Left ventricle myocardium superior (tissue), 1 donor: ENCODE results near the gene UBR2. TPM values are rescaled to one million over a fixed set of nuclear protein-coding genes. Genes with fewer than 3 reads are reported as not detected.
A peak's percentile ranks its signal among the peaks of the same experiment; 100 is the strongest.
"Not testable (repeated sequence)": the region's sequence is repeated elsewhere in the genome, so short reads cannot be mapped to it uniquely, and the experiment has no call there.

Experiments used
- ATAC-seq: fragments of 200-7000 bp; cut with Tn5 transposase; one replicate; pipeline ENCODE4 v1.9.1; 2020; ENCODE audit warnings: mild to moderate bottlenecking, moderate library complexity
- DNase-seq: peaks from one replicate; pipeline ENCODE4 v3.0.0-alpha.2; 2020
- intact Hi-C: fragments of 100-400 bp; cut with micrococcal nuclease; formaldehyde crosslinking; loops from one replicate; pipeline ENCODE4 v1.11.0; 2022
- total RNA-seq: library from RNA; stranded (reverse); fragmentation: NEBNext Ultra II Directional; extraction: Animal tissue kit (Norgen Biotek cat#: 25700); gene quantifications from one replicate; pipeline ENCODE4 v1.2.1, GENCODE V29; 2021
- donor health status: DM: no; HTN: yes; CAD: no; lungs with severe emphysema.

The UBR2 gene
- total RNA-seq, 1 donor from 2014 or later = 35.3 TPM

- intact Hi-C loops, ATAC-seq, DNase-seq: not testable (repeated sequence)
These were observed 110.5 kb downstream of the UBR2 start for GRCh38 chr6:42674368-42674767.

GRCh38 chr6:42674780-42675179 is 111.0 kb downstream of the UBR2 start:
- ATAC-seq (no peak), DNase-seq (no peak)
- intact Hi-C loops = no loop called here

GRCh38 chr6:42679358-42679757 is 115.5 kb downstream of the UBR2 start:
- intact Hi-C loops = no loop called here
- ATAC-seq (no peak), DNase-seq (no peak)

- intact Hi-C loops = no loop called here
- ATAC-seq = no peak
- no peak for DNase-seq
These were observed 124.5 kb downstream of the UBR2 start for GRCh38 chr6:42688281-42688680.

- intact Hi-C loops = no loop called here
- ATAC-seq (no peak), DNase-seq (no peak)
These were observed 125.5 kb downstream of the UBR2 start for GRCh38 chr6:42689371-42689770.

- intact Hi-C loops = no loop called here
- no peak for DNase-seq
- ATAC-seq = no peak
These were observed 126.4 kb downstream of the UBR2 start for GRCh38 chr6:42690151-42690702.

- ATAC-seq (no peak), DNase-seq (no peak)
- intact Hi-C loops = no loop called here
These were observed 127.0 kb downstream of the UBR2 start for GRCh38 chr6:42690872-42691271.

- DNase-seq (no peak), ATAC-seq (peak; percentile 34)
- intact Hi-C loops = no loop called here
These were observed 128.5 kb downstream of the UBR2 start for GRCh38 chr6:42692137-42692911.

GRCh38 chr6:42693725-42694323 is 130.0 kb downstream of the UBR2 start:
- intact Hi-C loops = no loop called here
- no peak for ATAC-seq
- no peak for DNase-seq

- intact Hi-C loops = no loop called here
- DNase-seq (no peak), ATAC-seq (no peak)
These were observed 130.8 kb downstream of the UBR2 start for GRCh38 chr6:42694586-42694985.

GRCh38 chr6:42696526-42697267 is 132.9 kb downstream of the UBR2 start:
- peak; percentile 46 for ATAC-seq
- intact Hi-C loops = no loop called here
- no peak for DNase-seq

GRCh38 chr6:42697268-42697655 is 133.4 kb downstream of the UBR2 start:
- DNase-seq (no peak), ATAC-seq (no peak)
- intact Hi-C loops = no loop called here

- intact Hi-C loops = no loop called here
- DNase-seq (no peak), ATAC-seq (no peak)
These were observed 134.4 kb downstream of the UBR2 start for GRCh38 chr6:42698217-42698616.

GRCh38 chr6:42702200-42702599 is 138.4 kb downstream of the UBR2 start:
- intact Hi-C loops = no loop called here
- ATAC-seq (no peak), DNase-seq (no peak)

- intact Hi-C loops, DNase-seq, ATAC-seq: not testable (repeated sequence)
These were observed 139.0 kb downstream of the UBR2 start for GRCh38 chr6:42702786-42703185.

GRCh38 chr6:42704251-42704936 is 140.6 kb downstream of the UBR2 start:
- ATAC-seq (peak; percentile 79), DNase-seq (peak; percentile 52)
- intact Hi-C loops = no loop called here

GRCh38 chr6:42704937-42705374 is 141.1 kb downstream of the UBR2 start:
- intact Hi-C loops = no loop called here
- ATAC-seq (no peak), DNase-seq (no peak)

GRCh38 chr6:42707595-42707994 is 143.8 kb downstream of the UBR2 start:
- ATAC-seq = no peak
- intact Hi-C loops = no loop called here
- DNase-seq = no peak

- no peak for ATAC-seq
- DNase-seq = no peak
- intact Hi-C loops = no loop called here
These were observed 144.3 kb downstream of the UBR2 start for GRCh38 chr6:42708096-42708495.
